ENCODE results near the gene RPS27.

RPS27 gene

DNA sequence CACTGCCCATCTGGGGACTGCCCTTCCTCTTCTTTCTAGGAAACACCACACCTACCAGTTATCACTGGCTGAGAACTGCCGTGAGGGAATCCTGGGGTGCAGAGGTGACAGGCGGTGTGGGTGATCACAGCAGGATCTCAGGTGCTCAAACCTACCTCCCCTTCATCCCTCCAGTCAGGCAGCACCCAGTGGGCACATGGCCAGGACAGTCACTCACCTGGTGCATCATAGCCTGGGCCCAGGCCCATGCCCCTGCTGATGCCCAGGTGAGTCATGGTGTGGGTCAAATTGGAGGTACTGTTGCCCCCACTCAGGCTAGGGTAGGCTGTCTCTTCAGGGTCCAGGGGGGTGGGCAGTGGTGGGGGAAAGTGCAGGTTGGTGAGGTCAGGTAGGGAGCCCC, 38.8 kb upstream of the RPS27 start:
- Histone ChIP-seq H3K27ac (replicated peaks) (no peak overlapping the region), H3K27me3 (ENCODE audit: insufficient read depth, poor library complexity, severe bottlenecking) (no peaks in the 10 kb centered on the region), H3K4me3 (replicated peaks; ENCODE audit: insufficient read depth, low read length) (no peak overlapping the region)
- no peak for TF ChIP-seq GABPA (IDR thresholded peaks at IDR 0.05; ENCODE audit: low read depth)
- DNase-seq (ENCODE audit: low read depth in 1 of 2, low spot score in 1 of 2): no peak

DNA sequence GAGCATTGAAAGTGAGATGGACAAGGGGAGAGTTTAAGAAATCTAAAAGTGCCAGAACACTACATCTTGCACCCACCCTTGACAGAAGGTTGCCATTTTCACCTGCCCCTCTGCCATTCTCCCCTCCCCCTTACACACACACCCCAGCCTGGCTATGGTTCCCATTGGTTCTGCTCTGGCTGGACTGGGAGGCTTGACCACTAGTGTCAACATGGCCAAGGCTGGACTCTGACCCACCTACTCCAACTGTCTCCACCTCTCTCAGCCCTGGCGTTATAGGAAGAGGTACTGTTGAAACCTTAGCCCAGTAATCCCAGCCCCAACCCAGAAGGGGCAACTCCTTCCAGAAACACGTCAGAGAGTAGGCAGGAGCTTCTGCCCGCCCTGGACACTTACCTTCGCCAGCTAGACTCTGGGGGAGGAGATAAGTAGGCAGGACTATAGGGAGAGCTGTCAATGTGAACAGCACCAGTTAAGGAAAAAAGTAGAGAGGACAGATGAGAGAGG, 36.6 kb upstream of the RPS27 start:
- TF ChIP-seq, protein P1, sequence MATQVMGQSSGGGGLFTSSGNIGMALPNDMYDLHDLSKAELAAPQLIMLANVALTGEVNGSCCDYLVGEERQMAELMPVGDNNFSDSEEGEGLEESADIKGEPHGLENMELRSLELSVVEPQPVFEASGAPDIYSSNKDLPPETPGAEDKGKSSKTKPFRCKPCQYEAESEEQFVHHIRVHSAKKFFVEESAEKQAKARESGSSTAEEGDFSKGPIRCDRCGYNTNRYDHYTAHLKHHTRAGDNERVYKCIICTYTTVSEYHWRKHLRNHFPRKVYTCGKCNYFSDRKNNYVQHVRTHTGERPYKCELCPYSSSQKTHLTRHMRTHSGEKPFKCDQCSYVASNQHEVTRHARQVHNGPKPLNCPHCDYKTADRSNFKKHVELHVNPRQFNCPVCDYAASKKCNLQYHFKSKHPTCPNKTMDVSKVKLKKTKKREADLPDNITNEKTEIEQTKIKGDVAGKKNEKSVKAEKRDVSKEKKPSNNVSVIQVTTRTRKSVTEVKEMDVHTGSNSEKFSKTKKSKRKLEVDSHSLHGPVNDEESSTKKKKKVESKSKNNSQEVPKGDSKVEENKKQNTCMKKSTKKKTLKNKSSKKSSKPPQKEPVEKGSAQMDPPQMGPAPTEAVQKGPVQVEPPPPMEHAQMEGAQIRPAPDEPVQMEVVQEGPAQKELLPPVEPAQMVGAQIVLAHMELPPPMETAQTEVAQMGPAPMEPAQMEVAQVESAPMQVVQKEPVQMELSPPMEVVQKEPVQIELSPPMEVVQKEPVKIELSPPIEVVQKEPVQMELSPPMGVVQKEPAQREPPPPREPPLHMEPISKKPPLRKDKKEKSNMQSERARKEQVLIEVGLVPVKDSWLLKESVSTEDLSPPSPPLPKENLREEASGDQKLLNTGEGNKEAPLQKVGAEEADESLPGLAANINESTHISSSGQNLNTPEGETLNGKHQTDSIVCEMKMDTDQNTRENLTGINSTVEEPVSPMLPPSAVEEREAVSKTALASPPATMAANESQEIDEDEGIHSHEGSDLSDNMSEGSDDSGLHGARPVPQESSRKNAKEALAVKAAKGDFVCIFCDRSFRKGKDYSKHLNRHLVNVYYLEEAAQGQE (IDR thresholded peaks at IDR 0.05; ENCODE audit: insufficient replicate concordance, low read depth): no peak
- no peak for TF ChIP-seq SPI1 (IDR thresholded peaks at IDR 0.05; ENCODE audit: borderline replicate concordance, low read depth)
- TF ChIP-seq POLR2AphosphoS5 (IDR thresholded peaks at IDR 0.05; ENCODE audit: low read depth): no peak
- no peak for TF ChIP-seq GABPA (IDR thresholded peaks at IDR 0.05; ENCODE audit: low read depth)
- TF ChIP-seq, protein P2, sequence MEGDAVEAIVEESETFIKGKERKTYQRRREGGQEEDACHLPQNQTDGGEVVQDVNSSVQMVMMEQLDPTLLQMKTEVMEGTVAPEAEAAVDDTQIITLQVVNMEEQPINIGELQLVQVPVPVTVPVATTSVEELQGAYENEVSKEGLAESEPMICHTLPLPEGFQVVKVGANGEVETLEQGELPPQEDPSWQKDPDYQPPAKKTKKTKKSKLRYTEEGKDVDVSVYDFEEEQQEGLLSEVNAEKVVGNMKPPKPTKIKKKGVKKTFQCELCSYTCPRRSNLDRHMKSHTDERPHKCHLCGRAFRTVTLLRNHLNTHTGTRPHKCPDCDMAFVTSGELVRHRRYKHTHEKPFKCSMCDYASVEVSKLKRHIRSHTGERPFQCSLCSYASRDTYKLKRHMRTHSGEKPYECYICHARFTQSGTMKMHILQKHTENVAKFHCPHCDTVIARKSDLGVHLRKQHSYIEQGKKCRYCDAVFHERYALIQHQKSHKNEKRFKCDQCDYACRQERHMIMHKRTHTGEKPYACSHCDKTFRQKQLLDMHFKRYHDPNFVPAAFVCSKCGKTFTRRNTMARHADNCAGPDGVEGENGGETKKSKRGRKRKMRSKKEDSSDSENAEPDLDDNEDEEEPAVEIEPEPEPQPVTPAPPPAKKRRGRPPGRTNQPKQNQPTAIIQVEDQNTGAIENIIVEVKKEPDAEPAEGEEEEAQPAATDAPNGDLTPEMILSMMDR (IDR thresholded peaks at IDR 0.05; ENCODE audit: insufficient read depth, low read length): no peak
- no peak for DNase-seq (ENCODE audit: low read depth in 1 of 2, low spot score in 1 of 2)
- no peak overlapping the region for H3K4me3 ChIP-seq (replicated peaks; ENCODE audit: insufficient read depth, low read length)
- no peak overlapping the region for H3K27ac ChIP-seq (replicated peaks)
- H3K27me3 ChIP-seq (ENCODE audit: insufficient read depth, poor library complexity, severe bottlenecking): no peaks in the 10 kb centered on the region

DNA sequence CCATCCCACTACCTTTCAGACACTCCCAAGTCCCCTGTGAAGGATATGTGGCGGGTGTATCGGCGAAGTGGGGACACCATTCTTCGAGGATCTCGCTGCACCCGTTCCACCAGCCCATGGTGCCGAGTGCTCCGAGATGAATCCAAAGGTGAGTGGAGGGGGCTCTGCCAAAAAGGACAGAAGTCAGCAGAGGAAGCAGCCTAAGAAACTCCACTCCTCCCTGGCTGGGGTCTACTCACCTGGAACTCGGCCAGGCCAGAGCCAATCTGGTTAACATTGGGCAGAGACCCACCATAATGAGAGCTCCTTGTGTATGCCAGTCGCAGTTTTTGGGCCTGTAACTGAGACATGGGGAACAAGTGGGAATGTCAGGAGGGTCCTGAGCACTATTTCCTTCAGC, 35.7 kb upstream of the RPS27 start:
- TF ChIP-seq GABPA (IDR thresholded peaks at IDR 0.05; ENCODE audit: low read depth): no peak
- TF ChIP-seq SPI1 (IDR thresholded peaks at IDR 0.05; ENCODE audit: borderline replicate concordance, low read depth): no peak
- no peak for TF ChIP-seq POLR2AphosphoS5 (IDR thresholded peaks at IDR 0.05; ENCODE audit: low read depth)
- TF ChIP-seq, protein P1 (IDR thresholded peaks at IDR 0.05; ENCODE audit: insufficient replicate concordance, low read depth): no peak
- TF ChIP-seq, protein P2 (IDR thresholded peaks at IDR 0.05; ENCODE audit: insufficient read depth, low read length): no peak
- Histone ChIP-seq H3K27ac (replicated peaks) (no peak overlapping the region), H3K4me3 (replicated peaks; ENCODE audit: insufficient read depth, low read length) (no peak overlapping the region), H3K27me3 (ENCODE audit: insufficient read depth, poor library complexity, severe bottlenecking) (no peaks in the 10 kb centered on the region)
- DNase-seq (ENCODE audit: low read depth in 1 of 2, low spot score in 1 of 2): no peak

DNA sequence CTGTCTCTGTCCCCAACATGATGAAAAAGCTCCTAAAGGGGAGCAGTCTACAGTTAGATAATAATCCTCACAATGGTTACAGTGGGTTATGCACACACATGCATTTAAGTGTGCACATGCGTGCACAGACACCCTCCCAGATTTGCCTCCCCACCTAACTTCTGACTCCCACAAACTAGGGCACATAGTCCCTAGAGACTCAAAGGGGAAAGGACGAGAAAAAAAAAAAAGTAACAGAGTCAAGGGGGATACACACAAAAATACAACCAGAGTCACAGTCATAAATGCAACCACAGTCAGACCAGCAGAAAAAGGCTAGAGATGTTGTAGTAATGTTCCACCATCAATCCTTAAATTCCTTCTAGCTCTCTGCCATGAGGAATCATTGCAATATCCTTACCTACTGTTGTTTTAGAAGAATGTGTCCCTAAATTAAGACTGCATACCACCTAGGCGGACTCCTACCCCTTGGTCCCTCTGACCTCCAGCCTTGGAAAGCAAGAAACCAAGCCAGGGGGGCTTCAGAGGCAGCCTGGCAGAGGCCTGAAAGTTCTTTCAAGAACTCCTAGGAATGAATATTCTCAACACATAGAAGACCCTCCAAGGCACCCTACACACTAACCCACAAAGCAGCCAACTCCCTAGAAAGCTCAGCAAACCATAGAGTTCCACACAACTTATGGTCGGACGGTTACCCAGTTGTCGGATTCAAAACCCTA, 33.4 kb upstream of the RPS27 start:
- Histone ChIP-seq H3K27ac (replicated peaks) (peak overlapping the region; percentile 88), H3K27me3 (ENCODE audit: insufficient read depth, poor library complexity, severe bottlenecking) (no peaks in the 10 kb centered on the region), H3K4me3 (replicated peaks; ENCODE audit: insufficient read depth, low read length) (peak overlapping the region; percentile 96)
- DNase-seq (ENCODE audit: low read depth in 1 of 2, low spot score in 1 of 2): no peak
- TF ChIP-seq, protein P1 (IDR thresholded peaks at IDR 0.05; ENCODE audit: insufficient replicate concordance, low read depth): no peak
- TF ChIP-seq POLR2AphosphoS5 (IDR thresholded peaks at IDR 0.05; ENCODE audit: low read depth): no peak
- TF ChIP-seq, protein P2 (IDR thresholded peaks at IDR 0.05; ENCODE audit: insufficient read depth, low read length): no peak
- TF ChIP-seq GABPA (IDR thresholded peaks at IDR 0.05; ENCODE audit: low read depth): no peak
- TF ChIP-seq SPI1 (IDR thresholded peaks at IDR 0.05; ENCODE audit: borderline replicate concordance, low read depth): no peak

Measured in HL-60 (cell line).